Astrocyte of the spinal cord (primary cell): Measurements from ENCODE around the gene COL6A1.
"Not testable (repeated sequence)": the region's sequence is repeated elsewhere in the genome, so short reads cannot be mapped to it uniquely, and the experiment has no call there.

ENCODE experiments used
- DNase-seq: peaks from one replicate; pipeline ENCODE4 v3.0.0; 2011; ENCODE audit warnings: low read depth, low spot score
- H3K4me3 ChIP-seq: 2 replicates; pipeline ENCODE4 v1.5.1; 2011; ENCODE audit warnings: low read depth, mild to moderate bottlenecking, low read length, moderate library complexity
- in situ Hi-C: cut with HindIII; loops from 2 replicates; pipeline ENCODE4 v1.10.0; 2017; ENCODE audit warnings: low sequenced_read_pairs
- TF ChIP-seq, protein P1 (sequence below): IDR thresholded peaks from 2 replicates; pipeline ENCODE4 v1.5.1; 2012; ENCODE audit warnings: low read depth, mild to moderate bottlenecking, low read length, inconsistent platforms

COL6A1 gene

DNA sequence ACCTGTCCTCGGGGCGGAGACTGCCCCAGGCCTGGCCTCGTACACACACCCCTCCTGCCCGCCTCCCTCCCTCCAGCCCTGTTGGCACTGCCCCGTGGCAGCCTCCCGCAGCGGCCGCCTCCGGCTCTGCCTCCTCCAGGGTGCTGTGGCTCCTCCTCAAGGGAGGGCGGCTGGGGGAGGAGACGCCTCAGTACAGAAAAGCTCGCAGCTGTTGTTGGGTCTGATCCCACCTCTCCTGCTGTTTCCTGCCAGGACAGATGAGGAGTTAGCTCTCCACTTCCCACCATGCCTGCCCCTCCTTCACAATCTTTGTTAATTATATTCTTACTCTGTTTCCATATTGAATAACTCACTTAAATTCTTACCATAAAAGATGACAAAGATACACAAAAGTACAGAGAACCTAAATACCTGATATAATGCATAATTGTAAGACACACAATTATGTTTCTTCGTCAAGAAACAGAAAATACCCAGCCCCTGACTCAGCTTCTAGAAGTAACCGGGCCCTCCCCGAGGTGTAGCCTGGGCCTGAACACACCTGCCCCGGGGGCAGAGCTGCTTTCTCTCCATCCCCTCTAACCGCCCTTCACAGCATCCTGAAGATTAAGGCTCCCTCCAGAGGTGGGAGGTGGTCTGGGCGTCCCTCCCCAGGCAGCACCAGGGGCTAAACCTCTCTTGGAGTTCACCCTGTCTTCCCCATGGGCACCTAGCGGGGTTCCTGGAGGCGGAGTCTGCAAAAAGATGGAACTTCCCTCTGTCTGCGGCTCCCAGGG, 30.6 kb upstream of the COL6A1 start:
- DNase-seq: peak; percentile 37
- in situ Hi-C loops: no loop called here
- TF ChIP-seq, protein P1, sequence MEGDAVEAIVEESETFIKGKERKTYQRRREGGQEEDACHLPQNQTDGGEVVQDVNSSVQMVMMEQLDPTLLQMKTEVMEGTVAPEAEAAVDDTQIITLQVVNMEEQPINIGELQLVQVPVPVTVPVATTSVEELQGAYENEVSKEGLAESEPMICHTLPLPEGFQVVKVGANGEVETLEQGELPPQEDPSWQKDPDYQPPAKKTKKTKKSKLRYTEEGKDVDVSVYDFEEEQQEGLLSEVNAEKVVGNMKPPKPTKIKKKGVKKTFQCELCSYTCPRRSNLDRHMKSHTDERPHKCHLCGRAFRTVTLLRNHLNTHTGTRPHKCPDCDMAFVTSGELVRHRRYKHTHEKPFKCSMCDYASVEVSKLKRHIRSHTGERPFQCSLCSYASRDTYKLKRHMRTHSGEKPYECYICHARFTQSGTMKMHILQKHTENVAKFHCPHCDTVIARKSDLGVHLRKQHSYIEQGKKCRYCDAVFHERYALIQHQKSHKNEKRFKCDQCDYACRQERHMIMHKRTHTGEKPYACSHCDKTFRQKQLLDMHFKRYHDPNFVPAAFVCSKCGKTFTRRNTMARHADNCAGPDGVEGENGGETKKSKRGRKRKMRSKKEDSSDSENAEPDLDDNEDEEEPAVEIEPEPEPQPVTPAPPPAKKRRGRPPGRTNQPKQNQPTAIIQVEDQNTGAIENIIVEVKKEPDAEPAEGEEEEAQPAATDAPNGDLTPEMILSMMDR: no peak
- H3K4me3 ChIP-seq: no peak overlapping the region

GRCh38 chr21:45951676-45952075, 29.9 kb upstream of the COL6A1 start:
- in situ Hi-C loops: no loop called here
- DNase-seq: no peak
- TF ChIP-seq, protein P1: no peak
- no peak overlapping the region for H3K4me3 ChIP-seq

DNA sequence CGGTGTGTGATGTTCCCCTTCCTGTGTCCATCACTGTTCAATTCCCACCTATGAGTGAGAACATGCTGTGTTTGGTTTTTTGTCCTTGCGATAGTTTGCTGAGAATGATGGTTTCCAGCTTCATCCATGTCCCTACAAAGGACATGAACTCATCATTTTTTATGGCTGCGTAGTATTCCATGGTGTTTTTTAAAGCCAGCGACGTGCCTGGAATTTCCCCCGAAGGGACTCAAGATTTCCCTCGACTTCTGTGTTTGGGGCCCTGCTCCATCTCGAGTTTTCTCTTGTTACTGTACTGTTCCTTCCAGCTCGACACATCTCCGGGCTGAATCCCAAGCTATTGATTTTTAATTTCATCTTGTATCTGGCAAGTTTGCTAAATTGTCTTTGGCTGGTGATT, 29.0 kb upstream of the COL6A1 start:
- in situ Hi-C loops, H3K4me3 ChIP-seq, DNase-seq: not testable (repeated sequence)

GRCh38 chr21:45952974-45953373, 28.6 kb upstream of the COL6A1 start:
- TF ChIP-seq, protein P1: no peak
- H3K4me3 ChIP-seq: no peak overlapping the region
- in situ Hi-C loops: no loop called here
- no peak for DNase-seq

GRCh38 chr21:45954261-45954660, 27.3 kb upstream of the COL6A1 start:
- DNase-seq: no peak
- in situ Hi-C loops: no loop called here
- no peak overlapping the region for H3K4me3 ChIP-seq
- TF ChIP-seq, protein P1: peak; percentile 15

GRCh38 chr21:45954921-45955320, 26.6 kb upstream of the COL6A1 start:
- H3K4me3 ChIP-seq: no peak overlapping the region
- in situ Hi-C loops: no loop called here
- TF ChIP-seq, protein P1: no peak
- no peak for DNase-seq

GRCh38 chr21:45957551-45957950, 24.0 kb upstream of the COL6A1 start:
- TF ChIP-seq, protein P1: no peak
- DNase-seq: no peak
- in situ Hi-C loops: no loop called here
- H3K4me3 ChIP-seq: no peak overlapping the region
